ENCODE measurements around the gene NR6A1.

GRCh38 chr9:124792257-124793014 is 21.3 kb upstream of the NR6A1 start:
- TF ChIP-seq CTCF (conservative IDR thresholded peaks at IDR 0.05; ENCODE audit: low read length) = no peak
- TF ChIP-seq EZH2phosphoT487 (IDR thresholded peaks at IDR 0.05; ENCODE audit: borderline replicate concordance, low read depth, low read length) = no peak
